ENCODE data around the gene TRAF7.
A peak's percentile ranks its signal among the peaks of the same experiment; 100 is the strongest.
"Not testable (repeated sequence)": the region's sequence is repeated elsewhere in the genome, so short reads cannot be mapped to it uniquely, and the experiment has no call there.

The TRAF7 gene

DNA sequence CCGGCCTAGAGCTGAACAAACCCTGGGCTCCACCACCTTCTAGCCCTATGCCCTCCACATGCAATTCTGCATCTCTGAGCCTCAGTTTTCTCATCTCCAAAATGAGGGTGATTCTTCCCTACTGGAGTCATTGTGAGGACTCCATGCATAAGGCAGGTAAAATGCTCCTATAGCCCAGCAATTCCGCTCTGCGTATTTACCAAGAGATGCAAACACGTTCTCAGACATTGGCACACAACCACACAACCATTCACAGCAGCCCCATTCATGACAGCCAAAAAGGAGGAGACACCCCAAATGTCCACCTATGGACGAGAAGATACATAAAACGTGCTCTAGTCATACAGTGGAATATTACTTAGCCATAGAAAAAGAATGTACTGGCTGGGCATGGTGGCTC is 44.7 kb downstream of the TRAF7 start:
- DNase-seq (ENCODE audit: low spot score) = no peak

DNA sequence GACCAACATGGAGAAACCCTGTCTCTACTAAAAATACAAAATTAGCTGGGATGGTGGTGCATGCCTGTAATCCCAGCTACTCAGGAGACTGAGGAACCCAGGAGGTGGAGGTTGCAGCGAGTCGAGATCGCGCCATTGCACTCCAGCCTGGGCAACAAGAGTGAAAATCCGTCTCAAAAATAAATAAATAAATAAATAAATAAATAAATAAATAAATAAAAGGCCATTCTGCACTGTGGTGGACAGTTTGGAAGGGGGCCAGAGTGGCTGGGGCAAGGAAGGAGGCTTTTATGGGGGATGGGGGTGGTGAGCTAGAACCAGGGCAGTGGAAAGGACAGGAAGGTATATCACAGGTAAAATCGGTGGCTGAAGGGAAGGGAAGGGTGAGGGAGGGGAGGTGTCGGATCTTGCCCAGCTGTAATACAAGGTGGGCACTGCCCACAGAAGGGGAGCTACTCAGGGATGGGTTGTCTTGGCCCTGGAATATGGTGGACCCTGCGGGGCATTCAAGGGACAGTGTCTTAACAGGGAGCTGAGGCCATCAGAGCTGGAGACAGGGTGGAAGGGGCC is 47.6 kb downstream of the TRAF7 start:
- DNase-seq (ENCODE audit: low spot score) = not testable (repeated sequence)

DNA sequence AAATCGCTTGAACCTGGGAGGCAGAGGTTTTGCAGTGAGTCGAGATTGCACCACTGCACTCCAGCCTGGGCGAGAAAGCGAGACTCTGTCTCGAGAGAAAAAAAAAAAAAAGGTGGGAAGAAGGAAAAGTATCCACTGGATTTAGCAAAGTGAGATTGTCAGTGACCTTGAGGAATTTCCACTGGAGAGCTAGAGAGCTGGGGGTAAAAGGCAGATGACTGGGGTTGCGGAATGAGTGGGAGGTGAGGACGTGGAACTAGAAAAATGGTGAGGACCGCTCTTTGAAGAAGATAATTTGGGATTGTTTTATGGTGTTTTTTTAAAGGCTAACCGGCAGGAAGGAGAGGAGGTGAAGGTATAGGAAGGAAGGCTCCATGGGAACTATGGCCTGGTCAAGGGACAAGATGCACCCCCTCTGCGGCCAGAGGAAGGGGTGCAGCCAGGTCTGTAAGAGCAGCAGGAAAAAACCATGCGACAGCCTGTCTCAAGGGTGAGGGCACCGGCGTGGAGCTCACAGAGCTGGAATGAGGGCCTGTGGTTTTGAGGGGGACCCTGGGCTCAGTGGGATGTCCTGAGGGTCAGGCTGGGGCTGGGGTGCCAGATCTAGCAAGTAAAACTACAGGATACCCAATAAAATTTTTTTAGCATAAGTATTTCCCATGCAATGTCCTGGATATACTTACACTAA is 49.0 kb downstream of the TRAF7 start:
- no peak for DNase-seq (ENCODE audit: low spot score)

DNA sequence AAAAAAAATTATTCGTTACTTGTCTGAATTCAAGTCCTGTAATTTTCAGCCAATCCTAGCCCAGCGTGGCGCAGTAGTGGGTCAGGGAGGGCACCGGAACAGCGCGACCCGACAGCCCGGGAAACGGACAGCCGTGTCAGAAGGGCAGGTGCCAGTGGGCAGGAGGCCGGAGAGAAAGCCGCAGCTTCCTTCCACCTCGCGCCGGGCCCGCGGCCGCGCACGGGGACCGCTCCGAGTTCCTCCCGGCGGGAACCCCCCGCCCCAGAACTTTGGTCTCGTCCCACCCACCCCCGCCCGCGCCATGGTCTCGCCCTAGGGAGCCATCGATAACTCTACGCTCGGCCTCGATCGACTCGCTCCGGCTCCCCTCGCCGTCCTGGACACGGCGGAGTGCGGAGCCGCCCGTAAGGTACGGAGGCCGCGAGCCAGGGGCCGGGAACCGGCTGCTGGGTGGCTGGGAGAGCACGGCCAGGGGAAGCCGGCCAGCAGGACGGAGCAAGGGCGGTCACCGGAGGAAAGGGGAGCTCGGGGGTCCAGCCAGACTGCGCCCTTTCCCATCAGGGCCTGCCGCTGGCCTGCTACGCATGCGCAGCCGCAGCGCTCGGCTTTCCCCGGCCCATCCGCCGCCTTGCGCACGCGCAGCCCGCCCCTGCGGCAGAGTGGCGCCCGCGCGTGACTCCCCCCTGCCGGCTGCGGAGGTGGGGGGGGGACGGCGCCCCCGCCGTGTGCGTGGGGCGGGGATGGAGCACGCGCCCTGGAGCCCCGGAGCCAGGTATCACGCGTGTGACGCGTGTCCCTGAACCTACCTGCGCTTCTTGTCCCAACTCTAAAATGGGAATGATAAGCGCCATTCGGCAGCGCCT is 49.8 kb downstream of the TRAF7 start, which contains the start of gene MLST8:
Gene MLST8, plus strand, starts transcription at position 351 of the 863 bp plus-strand sequence. CDS start 632 bp downstream, outside the sequence.
- DNase-seq (ENCODE audit: low spot score) = peak; percentile 98

DNA sequence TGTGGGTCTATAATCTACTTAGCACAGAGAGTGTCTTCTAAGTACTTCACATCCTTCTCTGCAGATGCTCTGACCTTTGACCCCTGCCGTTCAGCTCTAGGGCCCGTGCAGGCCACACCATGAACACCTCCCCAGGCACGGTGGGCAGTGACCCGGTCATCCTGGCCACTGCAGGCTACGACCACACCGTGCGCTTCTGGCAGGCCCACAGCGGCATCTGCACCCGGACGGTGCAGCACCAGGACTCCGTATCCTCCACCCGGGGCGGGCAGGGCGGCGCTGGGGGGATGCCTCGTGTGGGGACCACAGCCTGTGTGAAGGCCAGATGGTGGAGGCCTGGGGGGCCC is 50.4 kb downstream of the TRAF7 start:
- no peak for DNase-seq (ENCODE audit: low spot score)

DNA sequence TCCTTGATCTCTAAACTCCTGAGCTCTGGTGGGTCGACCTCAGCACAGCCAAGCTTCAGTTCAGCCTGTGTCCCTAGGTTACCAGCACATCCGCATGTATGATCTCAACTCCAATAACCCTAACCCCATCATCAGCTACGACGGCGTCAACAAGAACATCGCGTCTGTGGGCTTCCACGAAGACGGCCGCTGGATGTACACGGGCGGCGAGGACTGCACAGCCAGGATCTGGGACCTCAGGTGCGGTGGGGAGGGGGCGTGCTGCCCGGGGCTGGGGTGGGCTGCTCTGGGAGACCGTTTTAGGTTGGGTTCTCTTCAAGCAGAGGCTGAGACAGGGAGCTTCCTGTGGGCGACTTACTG is 50.8 kb downstream of the TRAF7 start:
- DNase-seq (ENCODE audit: low spot score) = no peak

DNA sequence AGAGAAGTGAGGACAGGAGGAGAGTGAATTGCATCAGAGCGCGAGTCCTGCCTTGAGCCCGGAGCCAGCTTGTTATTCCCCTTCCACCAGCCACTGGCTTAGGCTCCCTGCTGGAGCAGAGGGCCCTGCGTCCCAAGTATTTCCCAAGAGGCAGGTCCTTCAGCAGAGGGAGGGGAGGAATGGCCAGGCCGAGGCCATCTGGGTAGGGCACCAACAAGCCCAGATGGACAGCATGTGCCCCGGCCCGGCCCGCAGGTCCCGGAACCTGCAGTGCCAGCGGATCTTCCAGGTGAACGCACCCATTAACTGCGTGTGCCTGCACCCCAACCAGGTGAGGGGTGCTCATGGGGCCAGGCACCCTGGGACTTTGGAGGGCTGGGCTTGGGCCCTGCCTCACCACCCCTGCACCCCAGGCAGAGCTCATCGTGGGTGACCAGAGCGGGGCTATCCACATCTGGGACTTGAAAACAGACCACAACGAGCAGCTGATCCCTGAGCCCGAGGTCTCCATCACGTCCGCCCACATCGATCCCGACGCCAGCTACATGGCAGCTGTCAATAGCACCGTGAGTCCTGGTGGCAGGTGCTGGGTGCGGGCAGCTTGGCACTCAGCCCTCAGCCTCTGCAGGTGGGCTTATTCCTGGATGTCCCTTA is 51.3 kb downstream of the TRAF7 start:
- no peak for DNase-seq (ENCODE audit: low spot score)

DNA sequence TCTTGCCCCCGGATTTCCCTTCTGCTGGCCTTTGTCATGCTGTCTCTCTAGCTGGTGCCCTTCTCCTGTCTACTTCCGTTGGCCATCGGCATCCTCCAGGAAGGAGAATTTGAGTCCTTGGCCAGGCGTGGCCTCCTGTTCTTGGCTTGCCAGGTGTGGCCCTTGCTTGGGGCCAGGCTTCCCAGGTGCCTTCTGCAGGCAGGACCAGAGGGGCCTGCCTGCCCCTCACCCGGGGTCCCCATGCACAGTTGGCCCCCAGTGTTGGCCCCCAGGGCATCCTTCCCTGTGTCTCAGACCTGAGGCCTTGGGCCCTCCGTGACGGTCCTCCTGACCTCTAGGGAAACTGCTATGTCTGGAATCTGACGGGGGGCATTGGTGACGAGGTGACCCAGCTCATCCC is 52.3 kb downstream of the TRAF7 start:
- no peak for DNase-seq (ENCODE audit: low spot score)

DNA sequence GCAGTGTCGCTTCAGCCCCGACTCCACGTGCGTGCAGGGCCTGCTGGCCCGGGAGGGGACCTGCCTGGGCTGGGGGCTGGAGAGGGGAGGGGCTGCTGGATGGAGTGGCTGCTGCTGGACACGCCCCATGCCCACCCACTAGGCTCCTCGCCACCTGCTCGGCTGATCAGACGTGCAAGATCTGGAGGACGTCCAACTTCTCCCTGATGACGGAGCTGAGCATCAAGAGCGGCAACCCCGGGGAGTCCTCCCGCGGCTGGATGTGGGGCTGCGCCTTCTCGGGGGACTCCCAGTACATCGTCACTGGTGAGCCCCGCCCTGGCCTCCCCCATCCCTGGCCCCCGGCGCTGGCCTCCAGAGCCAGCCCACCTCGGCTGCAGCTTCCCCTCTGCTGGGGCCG is 52.7 kb downstream of the TRAF7 start:
- no peak for DNase-seq (ENCODE audit: low spot score)

DNA sequence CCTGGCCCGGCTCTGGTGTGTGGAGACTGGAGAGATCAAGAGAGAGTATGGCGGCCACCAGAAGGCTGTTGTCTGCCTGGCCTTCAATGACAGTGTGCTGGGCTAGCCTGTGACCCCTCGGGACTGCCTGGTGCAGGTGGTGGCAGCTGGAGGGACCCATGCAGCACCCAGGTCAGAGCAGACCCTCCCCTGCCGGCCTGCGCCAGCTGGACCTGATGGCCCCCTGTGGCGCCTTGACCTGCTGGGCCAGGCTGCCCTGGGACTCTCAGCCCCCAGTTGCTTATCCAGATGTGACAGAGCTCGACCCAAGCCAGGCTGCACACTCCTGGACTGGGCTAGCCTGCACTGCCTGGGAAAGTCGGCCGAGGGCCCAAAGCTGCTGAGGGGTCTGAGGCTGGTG is 53.2 kb downstream of the TRAF7 start:
- no peak for DNase-seq (ENCODE audit: low spot score)

DNA sequence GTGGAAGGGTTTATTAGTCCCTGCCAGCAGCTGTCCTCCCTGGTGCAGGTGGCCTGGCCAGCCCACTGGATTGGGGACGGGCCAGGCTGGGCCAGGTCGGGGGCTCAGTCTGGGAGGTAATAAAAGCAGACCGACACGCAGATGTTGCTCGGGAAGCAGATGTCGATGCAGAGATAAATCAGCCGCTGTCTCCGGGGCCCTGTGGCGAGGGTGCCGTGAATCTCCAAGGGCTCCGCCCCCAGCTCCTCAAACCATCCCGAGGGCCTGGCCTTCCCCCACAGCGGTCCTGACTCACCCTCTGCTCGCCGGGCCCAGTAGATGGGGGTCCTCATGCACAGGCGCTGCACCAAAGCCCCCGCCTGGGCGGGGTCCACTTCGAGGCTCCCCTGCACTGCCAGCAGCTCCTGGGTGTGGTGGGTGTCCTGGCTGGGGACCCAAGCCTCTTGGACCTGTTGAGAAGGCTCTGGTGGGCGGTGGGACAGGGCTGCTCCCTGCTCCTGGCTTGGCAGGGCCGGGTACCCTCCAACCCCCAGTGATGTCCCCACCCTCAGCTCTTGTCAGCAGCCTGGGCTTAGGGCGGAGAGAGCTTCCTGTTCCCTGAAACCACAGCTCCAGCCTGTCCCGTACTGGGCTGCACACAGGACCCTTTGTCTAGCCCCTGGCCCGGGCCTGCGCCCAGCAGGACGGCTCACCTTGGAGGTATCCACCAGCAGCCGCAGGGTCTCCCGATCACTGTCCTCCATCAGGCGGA is 53.9 kb downstream of the TRAF7 start:
- no peak for DNase-seq (ENCODE audit: low spot score)

DNA sequence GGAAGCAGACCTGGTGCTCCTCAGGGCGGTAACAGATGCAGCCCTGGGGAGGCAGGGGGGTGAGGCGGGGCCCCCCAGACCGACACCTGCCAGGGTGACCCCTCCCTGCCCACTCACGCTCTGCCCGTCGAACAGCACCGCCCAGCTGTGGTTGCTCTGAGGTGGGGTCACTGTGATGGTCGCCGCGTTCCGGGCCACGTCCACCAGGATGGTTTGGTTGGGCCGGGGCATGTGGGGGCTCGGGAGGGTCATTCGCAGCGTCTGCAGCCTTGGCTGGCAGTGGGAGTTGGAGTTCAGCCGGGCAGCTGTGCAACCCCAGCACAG is 54.4 kb downstream of the TRAF7 start:
- no peak for DNase-seq (ENCODE audit: low spot score)

DNA sequence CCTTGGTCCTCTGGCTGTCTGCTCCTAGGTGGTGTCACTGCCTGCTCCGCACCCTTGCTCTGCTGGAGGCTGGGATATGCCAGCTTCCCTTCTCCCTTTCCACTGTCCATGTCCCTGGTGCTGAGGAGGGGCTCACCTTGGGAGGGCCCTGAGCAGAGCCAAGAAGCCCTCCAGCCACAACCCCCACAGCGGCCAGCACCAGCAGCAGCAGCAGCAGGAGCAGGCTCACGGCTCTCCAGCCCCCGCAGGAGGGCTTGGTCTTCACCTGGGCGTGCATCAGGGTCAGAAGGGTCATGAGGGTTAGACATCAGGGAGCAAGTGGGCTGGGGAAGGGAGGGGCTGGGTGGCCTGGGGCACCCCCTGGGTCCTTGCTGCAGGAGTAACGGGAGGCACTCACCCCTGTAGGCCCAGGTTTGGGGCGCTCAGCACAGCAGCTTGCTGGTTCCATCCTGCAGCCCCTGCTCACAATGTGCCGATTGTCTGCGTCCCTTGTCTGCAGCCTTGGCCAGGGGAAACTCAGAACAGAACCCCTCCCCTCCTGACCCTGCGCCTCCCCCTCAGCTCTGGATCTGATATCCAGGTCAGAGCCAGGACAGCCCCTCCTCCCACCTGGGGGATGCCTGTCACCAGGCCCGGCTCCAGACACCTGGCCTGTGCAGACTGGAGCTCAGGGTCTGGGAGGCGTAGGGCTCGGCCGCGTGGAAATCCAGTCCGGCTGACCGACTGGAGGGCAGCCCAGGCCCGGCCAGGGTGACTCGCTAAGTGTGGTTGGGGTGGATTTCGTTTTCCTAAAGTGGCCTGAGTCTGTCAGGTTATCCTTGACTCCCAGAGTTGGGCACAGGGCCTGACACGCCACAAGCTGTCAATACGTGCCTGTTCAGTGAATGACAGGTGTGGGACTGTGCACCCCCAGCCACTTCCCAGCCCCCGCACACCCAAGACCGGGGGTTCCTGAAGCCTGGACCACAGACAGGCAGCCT is 55.1 kb downstream of the TRAF7 start, which contains the start of gene BRICD5:
Gene BRICD5, minus strand, starts transcription at position 478 of the 980 bp plus-strand sequence. Its CDS starts 30 bp downstream, at position 448.
- DNase-seq (ENCODE audit: low spot score) = no peak

DNA sequence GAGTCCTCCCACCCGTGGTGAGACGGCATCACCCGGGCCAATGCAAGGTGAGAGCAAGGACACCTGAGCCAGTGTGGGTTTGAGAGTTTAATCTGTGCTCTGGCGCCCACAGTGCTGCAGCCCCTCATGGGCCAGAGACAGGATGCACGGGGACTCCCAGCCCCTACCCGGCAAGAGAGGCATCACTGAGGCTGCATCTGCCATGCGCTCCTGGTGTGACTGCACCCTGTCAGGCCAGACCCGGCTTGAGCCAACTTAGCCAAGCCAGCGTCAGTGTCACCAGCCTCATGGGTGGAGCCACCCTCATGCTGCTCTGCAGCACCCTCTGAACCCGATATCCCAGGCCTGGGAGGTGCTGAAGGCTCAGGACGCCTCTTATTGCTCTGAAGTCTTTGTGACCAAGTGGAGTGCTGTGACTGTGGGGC is 56.4 kb downstream of the TRAF7 start:
- DNase-seq (ENCODE audit: low spot score) = no peak

DNA sequence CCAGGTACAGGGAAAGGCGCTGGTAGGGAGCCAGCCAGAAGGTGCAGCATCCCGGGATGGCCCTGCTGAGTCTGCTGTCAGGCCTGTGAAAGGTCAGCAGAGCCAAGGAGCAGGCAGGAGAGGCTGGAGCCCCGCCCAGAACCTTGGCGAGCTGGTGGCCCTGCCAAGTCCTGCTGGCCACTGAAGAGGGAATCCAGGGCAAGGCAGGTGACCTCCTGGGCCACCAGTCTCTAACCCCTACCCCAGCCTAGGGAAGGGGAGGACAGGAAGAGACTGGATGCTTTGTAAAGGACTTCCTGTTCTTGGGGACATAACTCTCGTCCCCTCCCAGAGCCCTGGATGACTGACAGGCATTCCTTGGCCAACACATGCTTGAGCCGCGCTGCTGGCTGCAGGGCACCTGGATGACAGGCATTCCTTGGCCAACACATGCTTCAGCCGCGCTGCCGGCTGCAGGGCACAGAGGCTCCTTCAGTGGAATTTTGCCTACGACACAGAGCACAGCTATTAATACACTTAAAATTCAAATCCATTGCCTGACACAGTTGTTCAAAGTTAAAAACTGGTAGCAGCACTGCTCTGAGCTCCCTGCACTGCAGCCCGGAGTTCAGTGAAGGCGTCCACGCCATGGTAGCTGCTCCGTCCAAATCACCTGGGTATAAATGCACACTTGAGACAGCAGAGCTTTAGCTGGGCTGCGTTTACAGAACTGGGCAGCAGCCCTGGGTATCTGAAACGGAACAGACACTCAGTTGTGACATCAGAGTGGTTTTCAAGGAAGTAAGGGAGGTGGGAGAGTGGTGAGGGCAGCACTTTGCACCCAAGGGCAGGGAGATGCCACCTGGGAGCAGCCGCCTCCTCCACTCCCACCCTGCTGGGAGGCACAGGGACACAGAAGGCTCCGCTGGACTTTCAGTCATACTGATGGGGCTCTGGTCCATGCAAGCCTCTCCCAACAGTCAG is 57.1 kb downstream of the TRAF7 start:
- DNase-seq (ENCODE audit: low spot score) = no peak

DNA sequence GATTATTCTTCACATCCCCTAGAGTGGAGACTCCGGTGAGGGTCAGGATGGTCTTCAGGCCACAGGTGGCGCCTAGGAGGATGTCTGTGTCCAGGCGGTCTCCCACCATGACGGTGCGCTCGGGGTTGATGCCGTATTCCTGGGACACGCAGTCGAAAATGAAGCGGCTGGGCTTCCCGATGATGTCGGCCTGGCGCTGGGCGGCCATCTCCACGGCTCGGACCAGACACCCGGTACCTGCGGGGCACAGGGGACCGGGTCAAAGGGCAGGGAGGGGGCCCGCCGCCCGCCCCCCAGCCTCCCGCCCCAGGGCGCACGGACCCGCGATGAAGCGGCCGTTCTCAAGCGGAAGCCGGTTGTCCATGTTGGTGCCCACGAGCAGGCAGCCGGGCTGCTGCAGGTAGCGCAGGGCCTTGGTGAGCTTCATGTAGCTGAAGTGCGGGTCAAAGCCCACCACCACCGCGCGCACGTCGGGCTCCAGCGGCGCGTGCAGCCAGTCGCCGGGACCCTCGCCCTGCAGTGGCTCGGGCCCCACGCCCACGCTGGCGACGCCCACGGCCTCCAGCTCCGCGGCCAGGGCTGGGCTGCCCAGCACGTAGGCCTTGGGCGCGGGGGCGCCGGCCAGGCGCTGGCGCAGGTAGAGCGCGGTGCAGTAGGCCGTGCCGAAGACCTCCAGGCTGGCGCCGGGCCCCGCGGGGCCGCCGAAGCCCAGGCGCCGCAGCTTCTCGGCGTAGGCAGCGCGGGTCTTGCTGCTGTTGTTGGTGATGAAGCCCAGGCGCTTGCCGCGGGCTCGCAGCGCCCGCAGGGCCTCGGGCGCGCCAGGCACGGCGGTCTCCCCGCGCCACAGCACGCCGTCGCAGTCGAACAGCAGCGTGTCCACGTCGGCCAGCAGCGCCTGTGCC is 58.5 kb downstream of the TRAF7 start:
- no peak for DNase-seq (ENCODE audit: low spot score)

DNA sequence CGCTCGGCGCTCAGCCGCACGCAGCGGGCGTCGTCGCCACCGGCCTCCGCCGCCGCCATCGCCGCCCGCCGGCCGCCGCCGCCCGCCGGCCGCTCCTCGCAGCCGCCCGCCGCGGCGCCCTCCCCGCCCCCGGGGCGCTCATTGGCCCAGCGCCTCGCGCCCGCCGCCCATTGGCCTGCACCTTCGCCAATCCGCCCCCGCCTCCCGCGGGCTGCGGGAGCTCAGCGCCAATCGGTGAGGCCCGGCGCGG is 59.1 kb downstream of the TRAF7 start, which contains the start of gene PGP:
Gene PGP, minus strand, starts transcription at position 122 of the 250 bp plus-strand sequence. Its CDS starts 63 bp downstream, at position 59.
- DNase-seq (ENCODE audit: low spot score) = no peak

DNA sequence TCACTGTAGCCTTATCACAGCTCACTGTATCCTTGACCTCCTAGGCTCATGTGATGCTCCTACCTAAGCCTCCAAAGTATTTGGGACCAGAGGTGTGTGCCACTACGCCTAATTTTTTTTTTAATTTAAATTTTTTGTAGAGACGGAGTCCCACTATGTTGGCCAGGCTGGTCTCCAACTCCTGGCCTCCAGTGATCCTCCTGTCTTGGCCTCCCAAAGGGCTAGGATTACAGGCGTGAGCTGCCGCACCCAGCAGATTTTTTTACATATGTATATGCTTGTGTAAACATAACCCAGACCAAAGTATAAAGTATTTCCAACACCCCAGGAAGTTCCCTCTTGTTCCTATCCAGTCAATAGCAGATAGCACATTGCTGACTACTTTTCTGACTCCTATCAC is 60.7 kb downstream of the TRAF7 start:
- no peak for DNase-seq (ENCODE audit: low spot score)
